SK-N-SH (cell line): ENCODE results near the gene LMBR1.

Experiments used
- CHD2 ChIP-seq: fragments of 150-350 bp; IDR thresholded peaks from 2 replicates; pipeline ENCODE4 v1.6.1; 2018; ENCODE audit warnings: low read length; ENCODE audit not compliant: partially characterized antibody
- EP300 ChIP-seq, 2 experiments: IDR thresholded peaks; 2 replicates each; pipeline versions ENCODE4 v1.4.0 to v1.6.1; 2012; ENCODE audit warnings: borderline replicate concordance in 1 of 2, low read depth in 1 of 2, low read length in 1 of 2
- GATA2 ChIP-seq: sonication (generic); formaldehyde crosslinking; IDR thresholded peaks from 2 replicates; pipeline ENCODE4 v1.5.0; 2020; ENCODE audit warnings: mild to moderate bottlenecking, missing genetic modification reagents
- MEF2A ChIP-seq: IDR thresholded peaks from 2 replicates; pipeline ENCODE4 v1.4.0; 2012; ENCODE audit warnings: low read depth, borderline replicate concordance
- POLR2AphosphoS5 ChIP-seq: IDR thresholded peaks from 2 replicates; pipeline ENCODE4 v1.6.1; 2012; ENCODE audit warnings: low read depth, low read length
- RCOR1 ChIP-seq: fragments of 150-350 bp; IDR thresholded peaks from 2 replicates; pipeline ENCODE4 v1.6.1; 2017; ENCODE audit warnings: antibody characterized with exemption, low read length
- SMC3 ChIP-seq: IDR thresholded peaks from 2 replicates; pipeline ENCODE4 v1.6.1; 2012; ENCODE audit warnings: low read depth, low read length, improper control_type of control experiment
- TAF1 ChIP-seq: IDR thresholded peaks from 2 replicates; pipeline ENCODE4 v1.6.1; 2012; ENCODE audit warnings: low read depth, mild to moderate bottlenecking, low read length, moderate library complexity, borderline replicate concordance
- YY1 ChIP-seq: IDR thresholded peaks from 2 replicates; pipeline ENCODE4 v1.4.0; 2012; ENCODE audit warnings: low read depth, mild to moderate bottlenecking
- TF ChIP-seq, protein P1 (sequence below): IDR thresholded peaks from 2 replicates; pipeline ENCODE4; 2012
- TF ChIP-seq, protein P2 (sequence below): IDR thresholded peaks from 2 replicates; pipeline ENCODE4 v1.6.1; 2012; ENCODE audit warnings: mild to moderate bottlenecking, low read depth, low read length, moderate library complexity
- TF ChIP-seq, protein P3 (sequence below): fragments of 200-600 bp; sonication (generic); IDR thresholded peaks from 2 replicates; pipeline ENCODE4 v1.6.1; 2017; ENCODE audit warnings: antibody characterized with exemption, mild to moderate bottlenecking, moderate library complexity

DNA sequence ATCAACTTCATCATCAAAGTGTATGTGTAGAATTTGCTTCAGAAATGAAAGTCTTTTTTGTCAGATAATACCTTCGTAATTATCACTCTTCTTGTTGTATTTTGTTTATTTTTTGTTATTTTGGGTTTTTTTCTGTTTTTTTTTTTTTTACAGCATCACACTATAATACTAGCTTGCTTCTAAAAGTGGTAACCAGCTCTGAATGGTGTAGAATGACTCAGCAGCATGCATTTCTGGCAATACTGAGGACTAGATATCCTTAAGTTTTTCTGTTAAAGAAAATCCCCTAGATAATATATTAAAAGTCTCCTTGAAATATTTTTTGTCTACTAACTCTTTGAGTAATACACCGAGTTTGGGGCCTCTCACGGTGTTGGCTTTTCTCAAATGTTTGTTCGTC lies 109.1 kb downstream of the LMBR1 start:
- no peak for TF ChIP-seq EP300 (IDR thresholded peaks at IDR 0.05; ENCODE audit: borderline replicate concordance in 1 of 2, low read depth in 1 of 2, low read length in 1 of 2)
- TF ChIP-seq GATA2 (CRISPR knock-in tag), result no peak
- TF ChIP-seq POLR2AphosphoS5, result no peak
- TF ChIP-seq YY1, result no peak
- TF ChIP-seq, protein P1, sequence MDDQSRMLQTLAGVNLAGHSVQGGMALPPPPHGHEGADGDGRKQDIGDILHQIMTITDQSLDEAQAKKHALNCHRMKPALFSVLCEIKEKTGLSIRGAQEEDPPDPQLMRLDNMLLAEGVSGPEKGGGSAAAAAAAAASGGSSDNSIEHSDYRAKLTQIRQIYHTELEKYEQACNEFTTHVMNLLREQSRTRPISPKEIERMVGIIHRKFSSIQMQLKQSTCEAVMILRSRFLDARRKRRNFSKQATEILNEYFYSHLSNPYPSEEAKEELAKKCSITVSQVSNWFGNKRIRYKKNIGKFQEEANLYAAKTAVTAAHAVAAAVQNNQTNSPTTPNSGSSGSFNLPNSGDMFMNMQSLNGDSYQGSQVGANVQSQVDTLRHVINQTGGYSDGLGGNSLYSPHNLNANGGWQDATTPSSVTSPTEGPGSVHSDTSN, result no peak
- TF ChIP-seq, protein P2, sequence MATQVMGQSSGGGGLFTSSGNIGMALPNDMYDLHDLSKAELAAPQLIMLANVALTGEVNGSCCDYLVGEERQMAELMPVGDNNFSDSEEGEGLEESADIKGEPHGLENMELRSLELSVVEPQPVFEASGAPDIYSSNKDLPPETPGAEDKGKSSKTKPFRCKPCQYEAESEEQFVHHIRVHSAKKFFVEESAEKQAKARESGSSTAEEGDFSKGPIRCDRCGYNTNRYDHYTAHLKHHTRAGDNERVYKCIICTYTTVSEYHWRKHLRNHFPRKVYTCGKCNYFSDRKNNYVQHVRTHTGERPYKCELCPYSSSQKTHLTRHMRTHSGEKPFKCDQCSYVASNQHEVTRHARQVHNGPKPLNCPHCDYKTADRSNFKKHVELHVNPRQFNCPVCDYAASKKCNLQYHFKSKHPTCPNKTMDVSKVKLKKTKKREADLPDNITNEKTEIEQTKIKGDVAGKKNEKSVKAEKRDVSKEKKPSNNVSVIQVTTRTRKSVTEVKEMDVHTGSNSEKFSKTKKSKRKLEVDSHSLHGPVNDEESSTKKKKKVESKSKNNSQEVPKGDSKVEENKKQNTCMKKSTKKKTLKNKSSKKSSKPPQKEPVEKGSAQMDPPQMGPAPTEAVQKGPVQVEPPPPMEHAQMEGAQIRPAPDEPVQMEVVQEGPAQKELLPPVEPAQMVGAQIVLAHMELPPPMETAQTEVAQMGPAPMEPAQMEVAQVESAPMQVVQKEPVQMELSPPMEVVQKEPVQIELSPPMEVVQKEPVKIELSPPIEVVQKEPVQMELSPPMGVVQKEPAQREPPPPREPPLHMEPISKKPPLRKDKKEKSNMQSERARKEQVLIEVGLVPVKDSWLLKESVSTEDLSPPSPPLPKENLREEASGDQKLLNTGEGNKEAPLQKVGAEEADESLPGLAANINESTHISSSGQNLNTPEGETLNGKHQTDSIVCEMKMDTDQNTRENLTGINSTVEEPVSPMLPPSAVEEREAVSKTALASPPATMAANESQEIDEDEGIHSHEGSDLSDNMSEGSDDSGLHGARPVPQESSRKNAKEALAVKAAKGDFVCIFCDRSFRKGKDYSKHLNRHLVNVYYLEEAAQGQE, result no peak
- TF ChIP-seq MEF2A, result no peak
- TF ChIP-seq, protein P3, sequence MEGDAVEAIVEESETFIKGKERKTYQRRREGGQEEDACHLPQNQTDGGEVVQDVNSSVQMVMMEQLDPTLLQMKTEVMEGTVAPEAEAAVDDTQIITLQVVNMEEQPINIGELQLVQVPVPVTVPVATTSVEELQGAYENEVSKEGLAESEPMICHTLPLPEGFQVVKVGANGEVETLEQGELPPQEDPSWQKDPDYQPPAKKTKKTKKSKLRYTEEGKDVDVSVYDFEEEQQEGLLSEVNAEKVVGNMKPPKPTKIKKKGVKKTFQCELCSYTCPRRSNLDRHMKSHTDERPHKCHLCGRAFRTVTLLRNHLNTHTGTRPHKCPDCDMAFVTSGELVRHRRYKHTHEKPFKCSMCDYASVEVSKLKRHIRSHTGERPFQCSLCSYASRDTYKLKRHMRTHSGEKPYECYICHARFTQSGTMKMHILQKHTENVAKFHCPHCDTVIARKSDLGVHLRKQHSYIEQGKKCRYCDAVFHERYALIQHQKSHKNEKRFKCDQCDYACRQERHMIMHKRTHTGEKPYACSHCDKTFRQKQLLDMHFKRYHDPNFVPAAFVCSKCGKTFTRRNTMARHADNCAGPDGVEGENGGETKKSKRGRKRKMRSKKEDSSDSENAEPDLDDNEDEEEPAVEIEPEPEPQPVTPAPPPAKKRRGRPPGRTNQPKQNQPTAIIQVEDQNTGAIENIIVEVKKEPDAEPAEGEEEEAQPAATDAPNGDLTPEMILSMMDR, result no peak
- no peak for TF ChIP-seq TAF1
- TF ChIP-seq CHD2, result no peak
- TF ChIP-seq RCOR1, result no peak
- no peak for TF ChIP-seq SMC3
